KMS-11 (cell line): Measurements from ENCODE around the gene NCKAP5.

ENCODE experiments used
- H2AFZ ChIP-seq: fragments of 200-600 bp; sonication (generic); 2 replicates; pipeline ENCODE4 v1.6.1; 2016; ENCODE audit warnings: antibody characterized with exemption, mixed run types, low read depth
- H3K27ac ChIP-seq: fragments of 200-600 bp; sonication (generic); 2 replicates; pipeline ENCODE4 v1.6.1; 2016; ENCODE audit warnings: mild to moderate bottlenecking, mixed run types
- H3K27me3 ChIP-seq: fragments of 200-600 bp; sonication (generic); 2 replicates; pipeline ENCODE4 v1.6.1; 2017; ENCODE audit warnings: mild to moderate bottlenecking, low read depth, mixed run types, moderate library complexity; ENCODE audit not compliant: insufficient read depth
- H3K36me3 ChIP-seq: fragments of 200-600 bp; sonication (generic); 2 replicates; pipeline ENCODE4 v1.6.1; 2017; ENCODE audit warnings: mild to moderate bottlenecking, mixed run types; ENCODE audit not compliant: insufficient read depth
- H3K4me1 ChIP-seq: fragments of 200-600 bp; sonication (generic); 2 replicates; pipeline ENCODE4 v1.6.1; 2016; ENCODE audit warnings: mild to moderate bottlenecking, low read depth, mixed run types; ENCODE audit not compliant: poor library complexity, severe bottlenecking
- H3K4me2 ChIP-seq: fragments of 200-600 bp; sonication (generic); 2 replicates; pipeline ENCODE4 v1.7.0; 2016; ENCODE audit warnings: mild to moderate bottlenecking, mixed run types
- H3K4me3 ChIP-seq: fragments of 200-600 bp; sonication (generic); IDR thresholded peaks from 2 replicates; pipeline ENCODE4 v1.6.1; 2017; ENCODE audit warnings: low read depth, low read length, mixed read lengths; ENCODE audit not compliant: insufficient read depth
- H3K79me2 ChIP-seq: fragments of 200-600 bp; sonication (generic); 2 replicates; pipeline ENCODE4 v1.6.1; 2016; ENCODE audit warnings: low read depth, mixed run types; ENCODE audit not compliant: insufficient read depth
- H3K9ac ChIP-seq: fragments of 200-600 bp; sonication (generic); 2 replicates; pipeline ENCODE4 v1.6.1; 2016; ENCODE audit warnings: mild to moderate bottlenecking, mixed run types
- H4K20me1 ChIP-seq: fragments of 200-600 bp; sonication (generic); 2 replicates; pipeline ENCODE4 v1.6.1; 2016; ENCODE audit warnings: mild to moderate bottlenecking, mixed run types; ENCODE audit not compliant: insufficient read depth
- TF ChIP-seq, protein P1 (sequence below): fragments of 200-600 bp; sonication (generic); conservative IDR thresholded peaks from 2 replicates; pipeline ENCODE4 v1.6.1; 2017; ENCODE audit warnings: low read depth, mild to moderate bottlenecking, antibody characterized with exemption, low read length, moderate library complexity, mixed read lengths

The NCKAP5 gene

DNA sequence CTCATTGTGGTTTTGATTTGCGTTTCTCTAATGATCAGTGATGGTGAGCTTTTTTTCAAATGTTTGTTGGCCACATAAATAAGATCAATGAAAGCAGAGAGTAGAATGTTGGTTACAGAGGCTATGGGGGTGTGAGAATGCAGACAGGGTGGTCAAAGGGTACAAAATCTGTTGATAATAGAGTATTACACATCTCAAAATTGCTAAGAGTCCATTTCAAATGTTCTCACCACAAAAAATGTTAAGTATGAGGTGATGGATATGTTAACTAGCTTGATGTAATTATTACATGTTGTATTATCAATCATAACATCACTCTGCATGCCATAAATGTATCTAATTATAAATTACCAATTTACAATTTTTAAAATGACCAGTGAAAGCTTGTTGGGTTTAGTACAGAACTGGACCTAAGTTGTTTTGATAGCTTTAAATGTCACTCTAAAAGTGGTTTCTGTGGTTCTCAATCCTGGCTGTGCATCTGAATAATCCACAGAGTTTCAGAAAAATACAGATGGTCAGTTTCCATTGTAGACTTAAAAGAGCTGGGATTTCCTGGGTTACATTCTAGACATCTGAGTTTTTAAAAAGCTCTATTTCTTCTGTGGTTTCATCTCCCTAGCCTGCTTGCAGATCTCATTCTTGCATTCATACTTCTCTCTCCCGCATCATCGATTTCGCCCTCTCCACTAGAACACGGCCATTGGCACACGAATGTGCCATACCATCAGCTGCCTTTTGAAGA lies 612.2 kb downstream of the NCKAP5 start:
- Histone ChIP-seq H2AFZ (no peak overlapping the region), H3K4me3 (no peak overlapping the region)
- TF ChIP-seq, protein P1, sequence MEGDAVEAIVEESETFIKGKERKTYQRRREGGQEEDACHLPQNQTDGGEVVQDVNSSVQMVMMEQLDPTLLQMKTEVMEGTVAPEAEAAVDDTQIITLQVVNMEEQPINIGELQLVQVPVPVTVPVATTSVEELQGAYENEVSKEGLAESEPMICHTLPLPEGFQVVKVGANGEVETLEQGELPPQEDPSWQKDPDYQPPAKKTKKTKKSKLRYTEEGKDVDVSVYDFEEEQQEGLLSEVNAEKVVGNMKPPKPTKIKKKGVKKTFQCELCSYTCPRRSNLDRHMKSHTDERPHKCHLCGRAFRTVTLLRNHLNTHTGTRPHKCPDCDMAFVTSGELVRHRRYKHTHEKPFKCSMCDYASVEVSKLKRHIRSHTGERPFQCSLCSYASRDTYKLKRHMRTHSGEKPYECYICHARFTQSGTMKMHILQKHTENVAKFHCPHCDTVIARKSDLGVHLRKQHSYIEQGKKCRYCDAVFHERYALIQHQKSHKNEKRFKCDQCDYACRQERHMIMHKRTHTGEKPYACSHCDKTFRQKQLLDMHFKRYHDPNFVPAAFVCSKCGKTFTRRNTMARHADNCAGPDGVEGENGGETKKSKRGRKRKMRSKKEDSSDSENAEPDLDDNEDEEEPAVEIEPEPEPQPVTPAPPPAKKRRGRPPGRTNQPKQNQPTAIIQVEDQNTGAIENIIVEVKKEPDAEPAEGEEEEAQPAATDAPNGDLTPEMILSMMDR = no peak

DNA sequence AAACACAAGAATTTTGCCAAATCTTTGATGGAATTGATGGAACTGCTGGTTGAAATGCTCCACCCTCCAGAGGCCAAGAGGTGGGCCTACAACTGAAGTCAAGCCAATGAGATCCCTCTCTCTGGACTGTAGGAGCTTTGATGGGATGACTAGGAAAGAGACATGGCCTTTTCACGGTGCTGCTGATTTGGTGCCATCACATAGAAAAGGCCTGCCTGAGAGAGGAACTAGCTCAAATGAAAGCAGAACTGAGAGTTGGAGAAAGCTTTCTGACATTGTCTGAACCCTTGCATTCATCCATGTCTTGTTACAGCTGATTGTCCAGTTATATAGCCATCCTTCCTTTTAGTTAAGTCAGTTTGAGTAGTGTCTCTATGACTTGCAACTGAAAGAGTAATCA lies 614.5 kb downstream of the NCKAP5 start:
- no peak overlapping the region for H3K4me2 ChIP-seq
- no peak overlapping the region for H2AFZ ChIP-seq
- no peak overlapping the region for H3K4me3 ChIP-seq
- H3K27ac ChIP-seq = no peak overlapping the region
- H3K79me2 ChIP-seq = no peaks in the 10 kb centered on the region
- H3K27me3 ChIP-seq = no peaks in the 10 kb centered on the region
- H3K4me1 ChIP-seq = no peaks in the 10 kb centered on the region
- H3K36me3 ChIP-seq = no peaks in the 10 kb centered on the region
- H3K9ac ChIP-seq = no peak overlapping the region
- no peaks in the 10 kb centered on the region for H4K20me1 ChIP-seq
- TF ChIP-seq, protein P1 = no peak

More for the DNA sequence above, 612.2 kb downstream of the NCKAP5 start:
- H3K9ac ChIP-seq = no peak overlapping the region
- no peak overlapping the region for H3K27ac ChIP-seq
- no peaks in the 10 kb centered on the region for H3K36me3 ChIP-seq
- no peak overlapping the region for H3K4me2 ChIP-seq
- no peaks in the 10 kb centered on the region for H3K79me2 ChIP-seq
- no peaks in the 10 kb centered on the region for H3K4me1 ChIP-seq
- no peaks in the 10 kb centered on the region for H3K27me3 ChIP-seq
- H4K20me1 ChIP-seq = no peaks in the 10 kb centered on the region

DNA sequence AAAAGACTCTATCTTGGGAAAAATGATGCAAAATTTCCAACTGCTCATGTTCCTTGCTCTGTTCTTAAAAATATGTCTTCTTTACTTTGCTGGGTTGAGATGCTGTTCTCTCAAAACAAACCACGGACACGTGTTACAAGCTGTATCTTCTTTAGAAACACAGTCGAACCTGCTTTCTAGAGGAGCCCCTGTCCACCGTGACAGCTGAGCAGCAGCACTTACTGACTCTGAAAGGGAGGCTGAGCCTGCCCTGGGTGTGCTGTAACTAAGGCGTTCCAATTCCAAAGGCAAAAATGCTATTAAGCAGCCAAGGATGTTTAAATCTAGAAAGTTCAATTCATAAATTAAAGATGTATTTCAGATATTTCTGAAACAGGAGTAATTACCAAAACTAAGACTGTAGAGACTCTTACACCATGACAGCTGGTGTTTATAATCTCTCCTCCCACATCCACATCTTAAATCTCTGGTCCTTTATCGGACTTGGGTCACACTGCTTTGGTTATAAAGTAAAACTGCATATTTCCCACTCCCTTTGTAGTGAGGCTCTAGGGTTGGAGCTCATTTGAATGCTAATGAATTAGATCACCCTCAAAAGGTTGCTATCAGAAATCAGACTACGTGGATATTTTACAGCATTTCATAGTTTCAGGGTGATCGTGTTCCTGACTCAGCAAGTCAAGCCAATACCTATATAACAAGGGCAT lies 617.1 kb downstream of the NCKAP5 start:
- Histone ChIP-seq H3K36me3 (no peaks in the 10 kb centered on the region), H3K27me3 (no peaks in the 10 kb centered on the region), H3K79me2 (no peaks in the 10 kb centered on the region), H2AFZ (0 out of 2 replicates have a peak overlapping the region, but pooled peaks have one; percentile 4), H4K20me1 (no peaks in the 10 kb centered on the region), H3K4me2 (no peak overlapping the region), H3K4me1 (no peaks in the 10 kb centered on the region), H3K9ac (no peak overlapping the region), H3K4me3 (no peak overlapping the region), H3K27ac (no peak overlapping the region)
- TF ChIP-seq, protein P1 = no peak

DNA sequence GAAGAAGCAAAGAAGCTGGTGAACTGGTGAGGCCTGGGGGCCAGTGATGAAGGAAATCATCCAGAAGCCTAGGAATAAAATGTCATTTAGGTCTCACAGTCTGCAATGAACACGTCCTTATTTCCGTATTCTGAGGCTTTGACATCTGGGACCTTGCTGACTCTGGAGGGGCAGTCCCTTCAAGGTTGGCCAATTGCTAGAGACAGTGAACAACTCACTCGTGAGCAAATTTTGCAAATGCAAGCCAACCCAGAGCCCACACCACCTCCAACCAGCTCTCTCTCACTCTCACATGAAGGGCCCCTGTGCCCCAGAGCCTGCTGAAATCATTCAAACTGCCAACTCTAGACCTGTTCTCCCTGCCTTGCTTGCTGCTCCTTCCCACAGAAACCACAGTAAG lies 619.2 kb downstream of the NCKAP5 start:
- no peaks in the 10 kb centered on the region for H3K4me1 ChIP-seq
- no peak overlapping the region for H3K9ac ChIP-seq
- no peak overlapping the region for H3K4me3 ChIP-seq
- TF ChIP-seq, protein P1 = no peak
- no peak overlapping the region for H3K4me2 ChIP-seq
- no peak overlapping the region for H3K27ac ChIP-seq
- no peak overlapping the region for H2AFZ ChIP-seq
- H3K27me3 ChIP-seq = no peaks in the 10 kb centered on the region
- no peaks in the 10 kb centered on the region for H3K79me2 ChIP-seq
- no peaks in the 10 kb centered on the region for H4K20me1 ChIP-seq
- H3K36me3 ChIP-seq = no peaks in the 10 kb centered on the region
